Suppressor macrophage treated with lipopolysaccharide for 1 hour (primary cell): ENCODE data around the gene DHX57.

ENCODE experiments used
- DNase-seq, 3 donors: peaks; one replicate each; pipeline ENCODE4 v3.0.0-alpha.2; 2020 to 2022

Gene DHX57

GRCh38 chr2:38863061-38863695, 12.6 kb downstream of the DHX57 start:
- DNase-seq: no peak

GRCh38 chr2:38862476-38862875, 13.3 kb downstream of the DHX57 start:
- no peak for DNase-seq

- peak in 2 of 3 donors; percentile 20 to 29 for DNase-seq
Measured at GRCh38 chr2:38856165-38856564, 19.6 kb downstream of the DHX57 start.

GRCh38 chr2:38850045-38850444, 25.7 kb downstream of the DHX57 start:
- DNase-seq: no peak

GRCh38 chr2:38836791-38837190, 38.9 kb downstream of the DHX57 start:
- DNase-seq: peak; percentile 50 to 62 (median 60)

- DNase-seq: peak; percentile 68 to 91 (median 86)
Measured at GRCh38 chr2:38835990-38836389, 39.7 kb downstream of the DHX57 start.

GRCh38 chr2:38835015-38835601, 40.6 kb downstream of the DHX57 start:
- peak; percentile 68 to 74 (median 68) for DNase-seq

- DNase-seq: peak; percentile 68 to 72 (median 70)
Measured at GRCh38 chr2:38830526-38831159, 45.1 kb downstream of the DHX57 start.

GRCh38 chr2:38829971-38830370, 45.8 kb downstream of the DHX57 start:
- peak; percentile 38 to 71 (median 65) for DNase-seq

- DNase-seq: peak in 1 of 3 donors; percentile 11
Measured at GRCh38 chr2:38828460-38828859, 47.3 kb downstream of the DHX57 start.

- DNase-seq: peak; percentile 86 to 96 (median 93)
Measured at GRCh38 chr2:38827539-38828145, 48.1 kb downstream of the DHX57 start.

- DNase-seq: no peak
Measured at GRCh38 chr2:38825956-38826355, 49.8 kb downstream of the DHX57 start.

- DNase-seq: no peak
Measured at GRCh38 chr2:38824906-38825305, 50.8 kb downstream of the DHX57 start.

GRCh38 chr2:38823386-38823785, 52.3 kb downstream of the DHX57 start:
- DNase-seq: no peak

- DNase-seq: no peak
Measured at GRCh38 chr2:38818565-38818964, 57.2 kb downstream of the DHX57 start.

GRCh38 chr2:38815936-38816335, 59.8 kb downstream of the DHX57 start:
- DNase-seq: peak; percentile 30 to 68 (median 63)

GRCh38 chr2:38810488-38810887, 65.2 kb downstream of the DHX57 start:
- no peak for DNase-seq

GRCh38 chr2:38808677-38809076, 67.1 kb downstream of the DHX57 start:
- no peak for DNase-seq

- DNase-seq: peak; percentile 17 to 49 (median 40)
Measured at GRCh38 chr2:38806733-38807059, 69.0 kb downstream of the DHX57 start.

GRCh38 chr2:38806015-38806732, 69.6 kb downstream of the DHX57 start:
- DNase-seq: peak; percentile 69 to 83 (median 74)

GRCh38 chr2:38797953-38798352, 77.8 kb downstream of the DHX57 start:
- DNase-seq: no peak

GRCh38 chr2:38797250-38797676, 78.5 kb downstream of the DHX57 start:
- no peak for DNase-seq

GRCh38 chr2:38795016-38795415, 80.7 kb downstream of the DHX57 start:
- DNase-seq: peak in 2 of 3 donors; percentile 11 to 35
